Suprapubic skin (tissue), 4 donors: Measurements from ENCODE around the gene KIF22. TPM values are rescaled to one million over a fixed set of nuclear protein-coding genes. Genes with fewer than 3 reads are reported as not detected.
A peak's percentile ranks its signal among the peaks of the same experiment; 100 is the strongest.

Experiments used
- DNase-seq, 2 donors: peaks; one replicate each; pipeline ENCODE4 v3.0.0-alpha.2; 2019; ENCODE audit warnings: low spot score in 2 of 2
- H3K27ac ChIP-seq: fragments of 200-600 bp; sonication (generic); one replicate; pipeline ENCODE4 v1.5.1; 2019
- H3K27me3 ChIP-seq: fragments of 200-600 bp; sonication (generic); one replicate; pipeline ENCODE4 v1.5.1; 2019
- H3K36me3 ChIP-seq: fragments of 200-600 bp; sonication (generic); one replicate; pipeline ENCODE4 v1.5.1; 2019
- H3K4me1 ChIP-seq: fragments of 200-600 bp; sonication (generic); one replicate; pipeline ENCODE4 v1.5.1; 2019
- H3K4me3 ChIP-seq: fragments of 200-600 bp; sonication (generic); one replicate; pipeline ENCODE4 v1.5.1; 2019; ENCODE audit warnings: mild to moderate bottlenecking
- H3K9me3 ChIP-seq: fragments of 200-600 bp; sonication (generic); one replicate; pipeline ENCODE4 v1.5.1; 2019
- EP300 ChIP-seq: sonication (generic); formaldehyde crosslinking; IDR thresholded peaks from one replicate; pipeline ENCODE4 v1.6.1; 2017; ENCODE audit warnings: antibody characterized with exemption
- POLR2A ChIP-seq, 2 donors: fragments of 450-650 bp; IDR thresholded peaks; one replicate each; pipeline ENCODE4 v1.6.1; 2017; ENCODE audit warnings: antibody characterized with exemption in 2 of 2, mild to moderate bottlenecking in 2 of 2, moderate library complexity in 2 of 2
- POLR2AphosphoS5 ChIP-seq, 3 donors: sonication (generic); formaldehyde crosslinking; IDR thresholded peaks; one replicate each; pipeline ENCODE4 v1.6.1; 2017; ENCODE audit warnings: antibody characterized with exemption in 3 of 3
- WGBS: methylation state at CpG from one replicate; pipeline ENCODE4 v1.1.5; 2018; 5-methylcytosine and 5-hydroxymethylcytosine counted together
- total RNA-seq, 4 donors: library from RNA; depleted of rRNA; stranded (reverse); fragments of >200 nt; gene quantifications; one replicate each; pipeline ENCODE4 v1.1.0, GENCODE V29; 2016
- TF ChIP-seq, protein P1 (sequence below), 2 donors: fragments of 200-600 bp in 1 of 2; fragments of 450-650 bp in 1 of 2; sonication (generic) in 1 of 2; IDR thresholded peaks; one replicate each; pipeline ENCODE4 v1.5.1; 2016 to 2019; ENCODE audit warnings: antibody characterized with exemption in 2 of 2, mild to moderate bottlenecking in 1 of 2, moderate library complexity in 1 of 2

KIF22 gene
- total RNA-seq, 4 donors from 2014 or later = 42.8 to 65.7 (median 55.1) TPM

- no CpG with 5 or more reads among the region's 67 CpGs for WGBS
- TF ChIP-seq EP300 = no peak
- no peak for TF ChIP-seq POLR2A (IDR thresholded peaks at IDR 0.05)
- H3K4me1 ChIP-seq = peaks cover 54% of the 10 kb centered on the region
- DNase-seq = no peak
- H3K27ac ChIP-seq = peak within 1 kb of the TSS; percentile 97
- peak within 1 kb of the TSS; percentile 89 for H3K4me3 ChIP-seq
- H3K36me3 ChIP-seq = peaks cover 14% of the 10 kb centered on the region
- H3K9me3 ChIP-seq = no peaks in the 10 kb centered on the region
- H3K27me3 ChIP-seq = no peaks in the 10 kb centered on the region
Measured at GRCh38 chr16:29806099-29806579, 15.6 kb downstream of the KIF22 start, which contains the start of gene MAZ. Gene MAZ (plus strand): TSS chr16:29806529. CDS start chr16:29806702, 173 bp downstream.

- no peaks in the 10 kb centered on the region for H3K9me3 ChIP-seq
- TF ChIP-seq POLR2AphosphoS5 (IDR thresholded peaks at IDR 0.05) = no peak
- TF ChIP-seq, protein P1, sequence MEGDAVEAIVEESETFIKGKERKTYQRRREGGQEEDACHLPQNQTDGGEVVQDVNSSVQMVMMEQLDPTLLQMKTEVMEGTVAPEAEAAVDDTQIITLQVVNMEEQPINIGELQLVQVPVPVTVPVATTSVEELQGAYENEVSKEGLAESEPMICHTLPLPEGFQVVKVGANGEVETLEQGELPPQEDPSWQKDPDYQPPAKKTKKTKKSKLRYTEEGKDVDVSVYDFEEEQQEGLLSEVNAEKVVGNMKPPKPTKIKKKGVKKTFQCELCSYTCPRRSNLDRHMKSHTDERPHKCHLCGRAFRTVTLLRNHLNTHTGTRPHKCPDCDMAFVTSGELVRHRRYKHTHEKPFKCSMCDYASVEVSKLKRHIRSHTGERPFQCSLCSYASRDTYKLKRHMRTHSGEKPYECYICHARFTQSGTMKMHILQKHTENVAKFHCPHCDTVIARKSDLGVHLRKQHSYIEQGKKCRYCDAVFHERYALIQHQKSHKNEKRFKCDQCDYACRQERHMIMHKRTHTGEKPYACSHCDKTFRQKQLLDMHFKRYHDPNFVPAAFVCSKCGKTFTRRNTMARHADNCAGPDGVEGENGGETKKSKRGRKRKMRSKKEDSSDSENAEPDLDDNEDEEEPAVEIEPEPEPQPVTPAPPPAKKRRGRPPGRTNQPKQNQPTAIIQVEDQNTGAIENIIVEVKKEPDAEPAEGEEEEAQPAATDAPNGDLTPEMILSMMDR (IDR thresholded peaks at IDR 0.05) = no peak
- no peak for TF ChIP-seq POLR2A (IDR thresholded peaks at IDR 0.05)
- no peak for TF ChIP-seq EP300
- H3K4me1 ChIP-seq = peaks cover 60% of the 10 kb centered on the region
- peak overlapping the region; percentile 89 for H3K4me3 ChIP-seq
- H3K27me3 ChIP-seq = no peaks in the 10 kb centered on the region
- WGBS = 2% methylated on average over 13 of the region's 99 CpGs
- DNase-seq = peak in 1 of 2 donors; percentile 83
- peaks cover 12% of the 10 kb centered on the region for H3K36me3 ChIP-seq
- H3K27ac ChIP-seq = peak overlapping the region; percentile 93
Measured at GRCh38 chr16:29806641-29807425, 16.3 kb downstream of the KIF22 start.

- peaks cover 67% of the 10 kb centered on the region for H3K4me1 ChIP-seq
- H3K36me3 ChIP-seq = peaks cover 12% of the 10 kb centered on the region
- H3K27me3 ChIP-seq = no peaks in the 10 kb centered on the region
- peak overlapping the region; percentile 93 for H3K27ac ChIP-seq
- WGBS = under 1% methylated on average over 22 of the region's 69 CpGs
- TF ChIP-seq EP300 (no peak), POLR2A (IDR thresholded peaks at IDR 0.05) (peak in 1 of 2 donors; percentile 14), POLR2AphosphoS5 (IDR thresholded peaks at IDR 0.05) (peak in 2 of 3 donors; percentile 68 to 88)
- TF ChIP-seq, protein P1 (IDR thresholded peaks at IDR 0.05) = peak in 1 of 2 donors; percentile 51
- H3K4me3 ChIP-seq = peak overlapping the region; percentile 89
- no peaks in the 10 kb centered on the region for H3K9me3 ChIP-seq
- DNase-seq = peak; percentile 92 to 94
Measured at GRCh38 chr16:29807426-29808218, 17.1 kb downstream of the KIF22 start.

- DNase-seq = no peak
- peak overlapping the region; percentile 93 for H3K27ac ChIP-seq
- peaks cover 74% of the 10 kb centered on the region for H3K4me1 ChIP-seq
- peak overlapping the region; percentile 89 for H3K4me3 ChIP-seq
- WGBS = 37% methylated on average over 22 of the region's 25 CpGs
- H3K27me3 ChIP-seq = no peaks in the 10 kb centered on the region
- H3K36me3 ChIP-seq = peaks cover 12% of the 10 kb centered on the region
- no peaks in the 10 kb centered on the region for H3K9me3 ChIP-seq
- TF ChIP-seq EP300 (no peak), POLR2A (IDR thresholded peaks at IDR 0.05) (no peak), POLR2AphosphoS5 (IDR thresholded peaks at IDR 0.05) (no peak)
- TF ChIP-seq, protein P1 (IDR thresholded peaks at IDR 0.05) = no peak
Measured at GRCh38 chr16:29808219-29808900, 17.8 kb downstream of the KIF22 start.

- 77% methylated on average over 20 of the region's 31 CpGs for WGBS
- H3K4me3 ChIP-seq = peak overlapping the region; percentile 89
- peak overlapping the region; percentile 93 for H3K27ac ChIP-seq
Measured at GRCh38 chr16:29809031-29809747, 18.6 kb downstream of the KIF22 start.

More at GRCh38 chr16:29809031-29809747, 18.6 kb downstream of the KIF22 start:
- H3K27me3 ChIP-seq = no peaks in the 10 kb centered on the region
- DNase-seq = peak in 1 of 2 donors; percentile 74
- H3K9me3 ChIP-seq = no peaks in the 10 kb centered on the region
- H3K36me3 ChIP-seq = peaks cover 12% of the 10 kb centered on the region
- TF ChIP-seq, protein P1 (IDR thresholded peaks at IDR 0.05) = no peak
- TF ChIP-seq POLR2AphosphoS5 (IDR thresholded peaks at IDR 0.05) (no peak), EP300 (no peak), POLR2A (IDR thresholded peaks at IDR 0.05) (no peak)
- peaks cover 76% of the 10 kb centered on the region for H3K4me1 ChIP-seq
